ENCODE results near the gene MAGEA10.
"Not testable (repeated sequence)": the region's sequence is repeated elsewhere in the genome, so short reads cannot be mapped to it uniquely, and the experiment has no call there.

MAGEA10 gene

DNA sequence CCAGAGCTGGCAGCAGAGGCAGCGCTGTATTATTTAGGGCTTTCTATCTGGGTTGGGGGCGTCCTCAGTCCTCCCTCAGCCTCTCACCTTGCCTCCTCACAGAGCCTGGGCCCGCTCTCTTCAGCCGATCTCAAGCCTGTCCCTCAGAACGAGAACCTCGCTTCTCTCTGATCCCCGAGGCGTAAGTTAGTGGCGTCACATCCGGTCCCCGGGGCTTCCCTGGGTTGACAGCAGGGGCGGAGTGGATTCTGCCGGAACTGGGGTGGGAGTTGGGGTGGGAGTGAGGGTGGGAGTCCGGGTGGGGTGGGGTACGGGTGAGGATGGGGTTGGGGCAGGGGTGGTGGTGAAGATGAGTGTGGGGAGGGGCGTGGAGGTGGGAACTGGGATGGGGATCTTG lies at the start of gene MAGEA10:
MAGEA10 (minus strand) TSS at position 190 of the 397 bp plus-strand sequence. CDS start 2,957 bp downstream, outside the sequence.
- DNase-seq (ENCODE audit: low spot score), result no peak

GRCh38 chrX:152177497-152178269 lies 39.3 kb upstream of the MAGEA10 start:
- DNase-seq (ENCODE audit: low spot score), result no peak

DNA sequence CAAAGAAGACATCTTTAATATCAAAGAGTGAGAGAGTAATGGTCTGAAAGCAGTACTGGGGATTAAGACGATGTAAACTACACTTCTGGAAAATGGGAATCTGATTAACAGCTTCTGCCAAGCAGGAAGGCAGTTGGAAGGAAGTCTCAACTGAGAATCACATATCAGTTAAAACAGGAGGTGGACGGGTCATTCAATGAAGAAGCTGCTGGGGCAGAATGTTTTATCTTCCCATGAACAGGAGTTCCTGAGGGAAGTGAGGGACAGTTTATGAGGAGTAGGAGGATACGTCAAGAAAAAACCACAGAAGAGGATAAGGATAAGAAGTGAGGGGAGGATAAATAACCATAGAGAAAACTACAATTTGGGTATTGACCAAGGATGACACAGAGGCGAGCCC lies 38.7 kb upstream of the MAGEA10 start:
- DNase-seq (ENCODE audit: low spot score), result no peak

DNA sequence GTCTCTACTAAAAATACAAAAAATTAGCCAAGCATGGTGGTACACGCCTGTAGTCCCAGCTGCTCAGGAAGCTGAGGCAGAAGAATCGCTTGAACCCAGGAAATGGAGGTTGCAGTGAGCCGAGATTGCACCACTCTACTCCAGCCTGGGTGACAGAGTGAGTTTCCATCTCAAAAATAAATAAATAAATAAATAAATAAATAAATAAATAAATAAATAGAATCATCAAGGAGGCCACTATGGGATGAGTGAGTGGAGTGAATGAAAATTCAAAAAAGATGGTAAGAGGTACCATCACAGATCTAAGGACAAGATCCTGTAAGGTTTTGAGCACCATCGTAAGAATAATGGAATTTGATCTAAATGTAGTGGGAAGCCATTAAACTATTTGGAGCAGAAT lies 37.5 kb upstream of the MAGEA10 start:
- not testable (repeated sequence) for DNase-seq (ENCODE audit: low spot score)

GRCh38 chrX:152173923-152174322 lies 35.5 kb upstream of the MAGEA10 start:
- DNase-seq (ENCODE audit: low spot score), result not testable (repeated sequence)

GRCh38 chrX:152170621-152171020 lies 32.2 kb upstream of the MAGEA10 start:
- no peak for DNase-seq (ENCODE audit: low spot score)

DNA sequence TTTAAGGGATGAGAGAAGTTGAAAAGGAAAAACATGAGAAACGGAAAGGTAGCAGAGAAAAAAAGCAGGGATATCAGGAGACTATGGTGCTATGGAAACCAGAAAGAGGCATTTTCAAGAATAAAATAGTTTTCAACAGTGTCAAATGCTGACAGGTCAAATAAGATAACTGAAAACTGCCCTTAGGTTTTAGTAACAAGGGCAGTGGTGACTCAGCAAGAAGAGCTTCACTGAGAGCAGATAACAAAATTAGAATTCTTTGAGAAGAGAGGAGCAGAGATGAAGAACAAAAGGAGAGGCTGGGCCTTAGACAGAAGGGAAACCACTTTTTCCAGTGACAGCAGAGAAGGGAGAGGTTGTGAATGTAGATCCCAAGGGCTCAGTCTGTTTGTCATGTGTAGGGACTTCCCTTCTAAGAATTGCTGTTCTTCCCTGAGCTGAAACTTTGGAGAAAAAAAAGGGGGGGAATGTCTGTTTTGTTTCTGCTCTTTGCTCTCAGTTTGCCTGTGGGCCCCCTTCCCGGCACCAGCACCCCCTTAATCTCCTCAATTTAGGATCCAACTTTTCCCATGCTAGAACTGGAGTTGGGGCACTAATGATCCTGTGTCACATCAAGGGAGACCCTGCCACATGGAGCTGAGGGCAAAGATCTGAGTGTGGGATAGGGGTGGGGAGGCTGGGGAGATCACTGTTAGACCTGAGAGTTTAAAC lies 26.8 kb upstream of the MAGEA10 start:
- DNase-seq (ENCODE audit: low spot score), result no peak

DNA sequence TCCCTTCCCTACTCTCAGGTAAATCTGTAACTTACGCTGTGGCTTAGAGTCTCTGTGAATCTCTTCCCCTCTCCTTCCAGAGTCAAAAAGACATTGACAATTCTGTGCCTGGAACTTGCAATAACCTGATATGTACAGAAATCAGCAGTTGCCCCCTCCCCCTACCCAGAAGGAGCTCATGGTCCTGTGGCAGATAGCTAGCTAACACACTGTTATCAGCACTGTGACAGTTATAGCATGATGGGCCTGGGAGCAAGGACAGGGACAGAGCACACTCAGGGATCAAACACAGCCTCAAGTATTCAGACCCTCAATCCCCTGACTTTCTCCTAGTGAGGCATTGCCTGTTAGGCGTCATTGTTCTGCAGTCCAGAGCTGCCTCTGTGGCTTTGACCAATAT lies 18.7 kb upstream of the MAGEA10 start:
- no peak for DNase-seq (ENCODE audit: low spot score)

- no peak for DNase-seq (ENCODE audit: low spot score)
These were observed 17.5 kb upstream of the MAGEA10 start for GRCh38 chrX:152155766-152156310.

DNA sequence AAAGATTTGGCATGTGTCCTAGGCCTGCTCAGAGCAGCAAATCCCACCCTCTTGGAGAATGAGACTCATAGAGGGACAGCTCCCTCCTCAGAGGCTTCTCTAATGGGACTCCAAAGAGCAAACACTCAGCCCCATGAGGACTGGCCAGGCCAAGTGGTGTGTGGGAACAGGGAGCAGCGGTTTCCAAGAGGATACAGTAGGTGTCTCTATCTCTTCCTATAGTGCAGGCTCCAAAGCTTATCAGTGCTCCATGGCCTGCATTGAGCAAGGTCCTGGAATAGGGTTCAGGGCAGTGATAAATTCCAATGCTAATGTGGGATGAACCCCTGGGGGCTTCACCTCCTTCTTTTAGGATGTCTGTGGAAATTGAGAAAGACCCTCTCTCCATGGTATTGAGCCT lies 15.7 kb upstream of the MAGEA10 start:
- DNase-seq (ENCODE audit: low spot score), result no peak

DNA sequence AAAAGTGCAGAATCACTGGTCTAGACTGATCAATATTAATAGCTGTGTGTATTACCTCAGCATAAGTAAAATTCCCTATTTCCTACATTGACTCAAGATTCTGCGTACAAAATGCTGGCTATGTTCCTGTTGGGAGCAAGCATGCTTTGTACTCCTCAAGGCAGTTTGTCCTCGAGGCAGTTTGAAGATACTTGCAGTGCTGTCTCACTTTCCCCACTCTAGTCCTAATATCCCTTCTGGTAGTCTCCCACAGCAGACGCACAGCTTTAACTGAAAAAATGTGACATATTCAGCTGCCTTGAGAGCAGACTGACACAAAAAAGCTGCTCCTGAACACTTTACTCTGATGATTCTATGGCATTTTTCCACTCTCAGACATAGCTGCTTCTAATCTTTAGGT lies 12.9 kb upstream of the MAGEA10 start:
- no peak for DNase-seq (ENCODE audit: low spot score)

DNA sequence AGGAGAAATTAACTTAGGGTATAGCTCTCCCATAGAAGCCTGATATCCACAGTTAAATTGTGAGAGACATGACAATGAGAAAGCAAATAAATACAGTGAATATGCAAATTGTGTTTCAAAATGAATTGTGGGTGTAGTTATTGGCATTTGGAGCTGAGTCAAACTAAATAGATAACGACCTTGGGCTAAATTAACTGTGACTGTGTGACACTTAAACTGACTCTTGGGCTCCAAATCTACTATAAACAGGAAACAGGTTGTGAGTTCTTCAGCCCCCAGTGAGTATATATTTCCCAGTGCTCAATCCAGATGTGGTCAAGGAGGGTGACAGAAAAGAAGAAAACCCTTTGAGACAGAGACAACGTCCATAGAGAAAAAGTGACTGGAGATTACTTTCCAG lies 11.3 kb upstream of the MAGEA10 start:
- DNase-seq (ENCODE audit: low spot score), result no peak

- no peak for DNase-seq (ENCODE audit: low spot score)
These were observed 1.2 kb upstream of the MAGEA10 start for GRCh38 chrX:152139589-152139988.

- DNase-seq (ENCODE audit: low spot score), result no peak
These were observed 498 bp downstream of the MAGEA10 start for GRCh38 chrX:152137771-152138387.

GRCh38 chrX:152136312-152136711 lies 2.1 kb downstream of the MAGEA10 start:
- no peak for DNase-seq (ENCODE audit: low spot score)

DNA sequence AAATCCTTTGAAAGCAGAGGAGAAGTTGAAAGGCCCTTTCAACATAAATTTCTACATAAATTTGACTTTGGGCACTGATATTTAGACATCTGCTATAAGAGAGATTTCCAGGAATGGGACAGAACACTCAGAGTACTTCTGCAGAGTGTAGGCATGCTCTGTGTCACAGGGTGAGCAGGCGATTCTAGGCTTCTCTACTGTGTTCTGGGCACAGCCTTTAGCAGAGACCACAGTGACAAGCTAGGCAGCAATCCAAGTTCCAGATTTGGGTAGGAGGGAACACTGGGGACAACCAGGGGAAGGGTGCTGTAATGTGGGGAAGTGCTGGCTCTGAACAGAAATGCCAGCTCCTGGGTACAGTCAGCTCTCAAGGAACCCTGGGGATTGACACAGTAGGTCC lies 6.9 kb downstream of the MAGEA10 start:
- no peak for DNase-seq (ENCODE audit: low spot score)

DNA sequence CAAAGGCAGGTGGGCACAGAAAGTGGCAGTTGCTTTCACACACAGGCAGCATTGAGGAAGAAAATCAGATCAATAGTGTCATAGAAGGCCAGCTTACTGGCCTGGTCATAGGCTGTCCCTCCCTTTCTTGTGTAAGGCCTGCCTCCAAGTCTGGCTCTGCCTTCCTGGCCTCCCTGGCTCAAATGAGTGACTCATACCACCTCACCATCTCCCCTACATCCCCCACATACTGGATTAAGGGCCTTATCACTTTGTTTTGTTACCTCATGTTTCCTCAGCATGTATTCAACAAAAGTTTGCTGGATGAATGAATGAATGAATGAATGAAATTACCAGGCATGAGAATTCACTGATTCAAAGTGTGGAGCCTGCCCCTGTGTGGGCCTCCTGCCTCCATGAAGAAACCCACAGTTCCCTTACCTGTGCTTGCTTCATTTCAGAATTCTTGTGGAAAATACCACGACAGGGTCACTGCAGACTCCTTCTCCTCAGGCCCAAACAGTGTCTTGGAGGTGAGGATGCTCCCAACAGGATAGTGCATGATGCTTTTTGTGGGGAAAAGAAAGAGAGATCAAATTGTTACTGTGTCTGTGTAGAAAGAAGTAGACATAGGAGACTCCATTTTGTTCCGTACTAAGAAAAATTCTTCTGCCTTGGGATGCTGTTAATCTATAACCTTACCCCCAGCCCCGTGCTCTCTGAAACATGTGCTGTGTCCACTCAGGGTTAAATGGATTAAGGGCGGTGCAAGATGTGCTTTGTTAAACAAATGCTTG lies 9.1 kb downstream of the MAGEA10 start:
- DNase-seq (ENCODE audit: low spot score), result not testable (repeated sequence)

- DNase-seq (ENCODE audit: low spot score), result no peak
These were observed 21.1 kb downstream of the MAGEA10 start for GRCh38 chrX:152117305-152117704.

DNA sequence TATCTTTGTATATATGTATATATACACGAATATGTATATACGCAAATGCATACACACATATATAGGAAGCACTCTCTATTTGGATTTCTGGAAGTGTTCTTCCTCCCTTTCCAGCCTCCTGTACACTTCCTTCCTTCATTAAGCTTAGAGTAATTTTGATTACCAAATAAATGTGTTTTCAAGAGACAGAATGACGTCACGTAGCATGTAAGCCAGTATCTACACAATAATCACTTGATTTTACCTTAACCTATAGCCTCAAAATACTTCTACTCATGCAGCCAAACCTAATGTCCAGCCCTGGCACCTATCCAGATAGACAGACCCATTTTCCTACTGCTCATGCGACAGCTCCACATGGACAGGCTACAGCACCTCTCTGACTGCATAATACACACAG lies 29.9 kb downstream of the MAGEA10 start:
- DNase-seq (ENCODE audit: low spot score), result no peak

- DNase-seq (ENCODE audit: low spot score), result no peak
These were observed 34.5 kb downstream of the MAGEA10 start for GRCh38 chrX:152103866-152104265.

DNA sequence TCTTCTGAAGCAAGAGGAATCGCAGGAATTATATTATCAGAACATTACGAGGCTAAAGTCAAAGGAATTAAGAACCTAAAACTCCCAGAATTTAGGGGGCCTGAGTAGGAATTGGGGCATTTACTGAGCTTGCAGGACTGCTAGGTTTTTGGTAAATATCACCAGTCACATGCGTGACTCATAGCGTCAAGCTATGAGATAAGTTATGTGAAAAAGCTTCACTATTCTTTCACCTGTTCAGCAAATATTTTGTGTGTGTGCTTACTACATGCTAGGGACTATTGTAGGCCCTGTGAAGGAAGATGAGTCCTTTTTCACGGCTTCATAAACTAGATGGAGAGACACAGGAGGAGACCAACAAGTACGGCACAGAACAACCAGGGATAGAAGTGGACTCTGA lies 52.2 kb downstream of the MAGEA10 start:
- DNase-seq (ENCODE audit: low spot score), result no peak
